Endothelial cell of umbilical vein (primary cell): ENCODE measurements around the gene ACTR2.

Experiments
- CTCF ChIP-seq, 2 donors: IDR thresholded peaks; 1 replicate in 1 of 2; 2 replicates in 1 of 2; pipeline ENCODE4 v1.5.1; 2011; ENCODE audit warnings: low read length in 2 of 2, mild to moderate bottlenecking in 2 of 2, moderate library complexity in 2 of 2, control low read depth in 1 of 2, inconsistent platforms in 1 of 2, low read depth in 1 of 2; ENCODE audit not compliant: insufficient read depth in 1 of 2; ENCODE audit errors: extremely low read depth in 1 of 2
- EZH2 ChIP-seq: IDR thresholded peaks from 2 replicates; pipeline ENCODE4 v1.6.1; 2012; ENCODE audit warnings: borderline replicate concordance, low read depth, mild to moderate bottlenecking, moderate library complexity, low read length, inconsistent platforms; ENCODE audit not compliant: severe bottlenecking
- FOS ChIP-seq: IDR thresholded peaks from 2 replicates; pipeline ENCODE4 v1.6.1; 2011; ENCODE audit warnings: mild to moderate bottlenecking, low read length, moderate library complexity, borderline replicate concordance; ENCODE audit not compliant: insufficient read depth
- MYC ChIP-seq: IDR thresholded peaks from one replicate; pipeline ENCODE4 v1.6.1; 2011; ENCODE audit warnings: mild to moderate bottlenecking, low read depth, low read length
- POLR2A ChIP-seq: IDR thresholded peaks from 2 replicates; pipeline ENCODE4 v1.6.1; 2012; ENCODE audit warnings: low read depth, mild to moderate bottlenecking, control low read depth, low read length
- POLR2AphosphoS5 ChIP-seq: IDR thresholded peaks from 2 replicates; pipeline ENCODE4 v1.6.1; 2012; ENCODE audit warnings: low read depth, mild to moderate bottlenecking, control low read depth, low read length, moderate library complexity; ENCODE audit not compliant: insufficient read depth
- TF ChIP-seq, protein P1 (sequence below): IDR thresholded peaks from 2 replicates; pipeline ENCODE4 v1.6.1; 2011; ENCODE audit not compliant: insufficient read depth, insufficient read length

- TF ChIP-seq CTCF (IDR thresholded peaks at IDR 0.05; ENCODE audit: extremely low read depth in 1 of 2, insufficient read depth in 1 of 2, low read depth in 1 of 2, low read length in 2 of 2) (no peak), POLR2A (no peak), EZH2 (no peak), FOS (no peak), POLR2AphosphoS5 (no peak), MYC (no peak)
- TF ChIP-seq, protein P1, sequence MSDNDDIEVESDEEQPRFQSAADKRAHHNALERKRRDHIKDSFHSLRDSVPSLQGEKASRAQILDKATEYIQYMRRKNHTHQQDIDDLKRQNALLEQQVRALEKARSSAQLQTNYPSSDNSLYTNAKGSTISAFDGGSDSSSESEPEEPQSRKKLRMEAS, result no peak
Observed at GRCh38 chr2:65317841-65318240, 90.2 kb downstream of the ACTR2 start.
